A673 (cell line): Measurements from ENCODE around the gene CDKAL1.

Source experiments
- EZH2 ChIP-seq: fragments of 200-600 bp; sonication (generic); IDR thresholded peaks from 2 replicates; pipeline ENCODE4 v1.6.1; 2017; ENCODE audit warnings: borderline replicate concordance, low read depth, mild to moderate bottlenecking, mixed read lengths, antibody characterized with exemption, low read length; ENCODE audit not compliant: poor library complexity, severe bottlenecking
- TF ChIP-seq, protein P1 (sequence below): fragments of 300-800, 200-600 bp; sonication (generic); conservative IDR thresholded peaks from 2 replicates; pipeline ENCODE4 v1.5.1; 2017; ENCODE audit warnings: low read depth, mild to moderate bottlenecking, antibody characterized with exemption, low read length, moderate library complexity, mixed read lengths

DNA sequence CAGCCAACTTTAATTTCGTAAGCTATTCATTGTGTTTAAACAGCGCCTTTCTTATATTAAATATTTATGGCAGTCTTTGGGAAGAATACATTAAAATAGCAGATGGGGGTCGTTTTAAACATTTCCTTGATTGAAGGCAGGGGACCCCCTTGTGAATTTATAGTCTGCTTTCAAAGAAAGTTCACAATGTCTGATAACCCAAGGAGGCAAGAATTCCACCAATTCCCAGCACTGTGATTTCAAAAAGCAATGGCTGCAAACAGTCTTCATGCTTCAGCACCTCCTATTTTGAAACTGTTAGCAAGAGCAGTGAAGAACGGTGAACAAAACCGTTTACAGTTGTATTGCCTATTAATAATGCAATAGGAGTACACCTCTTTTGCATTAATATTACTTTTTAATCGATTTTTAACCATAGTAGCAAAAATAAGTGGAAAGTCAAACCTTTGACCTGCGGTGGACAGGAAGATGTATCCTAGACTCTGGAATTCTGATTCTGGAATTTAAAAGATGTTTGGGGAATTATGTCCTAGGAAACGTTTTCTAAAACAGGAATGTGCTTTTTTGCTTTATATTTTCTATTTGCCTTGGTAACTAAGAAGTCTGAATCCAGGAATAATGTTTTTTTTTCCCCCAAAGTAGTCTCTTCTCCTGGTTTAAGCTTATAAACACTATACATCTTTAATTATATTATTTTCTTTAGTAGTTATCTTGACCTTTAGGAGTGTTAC, 393.0 kb downstream of the CDKAL1 start:
- TF ChIP-seq, protein P1, sequence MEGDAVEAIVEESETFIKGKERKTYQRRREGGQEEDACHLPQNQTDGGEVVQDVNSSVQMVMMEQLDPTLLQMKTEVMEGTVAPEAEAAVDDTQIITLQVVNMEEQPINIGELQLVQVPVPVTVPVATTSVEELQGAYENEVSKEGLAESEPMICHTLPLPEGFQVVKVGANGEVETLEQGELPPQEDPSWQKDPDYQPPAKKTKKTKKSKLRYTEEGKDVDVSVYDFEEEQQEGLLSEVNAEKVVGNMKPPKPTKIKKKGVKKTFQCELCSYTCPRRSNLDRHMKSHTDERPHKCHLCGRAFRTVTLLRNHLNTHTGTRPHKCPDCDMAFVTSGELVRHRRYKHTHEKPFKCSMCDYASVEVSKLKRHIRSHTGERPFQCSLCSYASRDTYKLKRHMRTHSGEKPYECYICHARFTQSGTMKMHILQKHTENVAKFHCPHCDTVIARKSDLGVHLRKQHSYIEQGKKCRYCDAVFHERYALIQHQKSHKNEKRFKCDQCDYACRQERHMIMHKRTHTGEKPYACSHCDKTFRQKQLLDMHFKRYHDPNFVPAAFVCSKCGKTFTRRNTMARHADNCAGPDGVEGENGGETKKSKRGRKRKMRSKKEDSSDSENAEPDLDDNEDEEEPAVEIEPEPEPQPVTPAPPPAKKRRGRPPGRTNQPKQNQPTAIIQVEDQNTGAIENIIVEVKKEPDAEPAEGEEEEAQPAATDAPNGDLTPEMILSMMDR, result no peak
- TF ChIP-seq EZH2, result no peak
